ENCODE measurements around the gene ZKSCAN2. TPM values are rescaled to one million over a fixed set of nuclear protein-coding genes. Genes with fewer than 3 reads are reported as not detected.

The ZKSCAN2 gene
- 1.4 and 3.0 TPM in 2 replicates for total RNA-seq

GRCh38 chr16:25257470-25257955 lies at the start of gene ZKSCAN2:
Gene ZKSCAN2, minus strand, starts transcription at chr16:25257845. Its CDS starts 718 bp downstream, at chr16:25257127.

Other genes with a start within 250 kb of the ZKSCAN2 start
- 10.6 and 26.9 TPM in 2 replicates for gene ARHGAP17, start 242.5 kb downstream of the ZKSCAN2 start, total RNA-seq
- gene LCMT1, start 146.1 kb downstream of the ZKSCAN2 start, total RNA-seq, result 25.8 and 34.7 TPM in 2 replicates
- not detected in 2 replicates for gene AQP8, start 40.9 kb downstream of the ZKSCAN2 start, total RNA-seq

Data from airway epithelial cell (primary cell).